ENCODE data around the gene HACL1.

HACL1 gene

DNA sequence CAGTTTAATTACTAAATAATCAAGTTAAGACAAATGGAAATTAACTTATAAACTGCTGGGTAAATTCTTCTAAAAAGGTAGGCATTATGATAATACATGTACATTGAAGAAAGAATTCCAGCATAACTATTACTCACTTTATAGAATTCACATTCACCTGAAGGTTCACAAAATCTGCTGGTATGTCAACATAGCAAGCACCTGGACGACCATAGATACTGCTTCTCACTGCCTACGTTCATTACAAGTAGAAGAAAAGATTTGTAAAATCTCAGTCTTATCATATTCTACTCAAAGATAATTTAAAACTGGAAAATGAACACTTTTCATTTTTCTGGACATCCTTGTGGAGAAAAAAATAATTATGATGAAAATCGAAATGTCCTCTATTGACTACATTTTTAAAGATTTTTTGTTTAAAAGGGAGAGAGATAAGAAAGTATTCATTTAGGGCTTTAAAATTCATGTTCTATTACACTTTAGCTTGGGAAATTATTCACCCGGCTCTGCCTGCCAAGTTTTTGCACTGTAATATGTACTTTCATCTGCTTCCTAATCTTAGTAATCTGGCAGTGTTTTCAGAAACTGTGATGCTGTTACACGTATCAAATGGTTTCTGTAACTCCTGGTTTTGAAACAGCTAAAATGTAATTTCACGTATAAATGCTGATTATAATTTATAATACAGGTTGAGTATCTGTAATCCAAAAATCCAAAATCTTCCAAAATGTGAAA, 16.1 kb downstream of the HACL1 start:
- no peak for TF ChIP-seq RAD21 (IDR thresholded peaks at IDR 0.05; ENCODE audit: low read depth)
- TF ChIP-seq, protein P1, sequence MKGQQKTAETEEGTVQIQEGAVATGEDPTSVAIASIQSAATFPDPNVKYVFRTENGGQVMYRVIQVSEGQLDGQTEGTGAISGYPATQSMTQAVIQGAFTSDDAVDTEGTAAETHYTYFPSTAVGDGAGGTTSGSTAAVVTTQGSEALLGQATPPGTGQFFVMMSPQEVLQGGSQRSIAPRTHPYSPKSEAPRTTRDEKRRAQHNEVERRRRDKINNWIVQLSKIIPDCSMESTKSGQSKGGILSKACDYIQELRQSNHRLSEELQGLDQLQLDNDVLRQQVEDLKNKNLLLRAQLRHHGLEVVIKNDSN (IDR thresholded peaks at IDR 0.05), result no peak
- no peak for TF ChIP-seq CREB1 (IDR thresholded peaks at IDR 0.05; ENCODE audit: low read depth)
- TF ChIP-seq ZBTB7A (IDR thresholded peaks at IDR 0.05; ENCODE audit: low read depth), result no peak
- no peak for TF ChIP-seq TAF1 (IDR thresholded peaks at IDR 0.05; ENCODE audit: low read depth)
- TF ChIP-seq, protein P2, sequence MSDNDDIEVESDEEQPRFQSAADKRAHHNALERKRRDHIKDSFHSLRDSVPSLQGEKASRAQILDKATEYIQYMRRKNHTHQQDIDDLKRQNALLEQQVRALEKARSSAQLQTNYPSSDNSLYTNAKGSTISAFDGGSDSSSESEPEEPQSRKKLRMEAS (IDR thresholded peaks at IDR 0.05), result no peak
- TF ChIP-seq CEBPB (IDR thresholded peaks at IDR 0.05), result no peak
- TF ChIP-seq NFIC (IDR thresholded peaks at IDR 0.05), result no peak
- no peak for TF ChIP-seq TCF12 (IDR thresholded peaks at IDR 0.05; ENCODE audit: low read depth)
- TF ChIP-seq EP300 (IDR thresholded peaks at IDR 0.05; ENCODE audit: borderline replicate concordance), result no peak
- TF ChIP-seq EGR1 (IDR thresholded peaks at IDR 0.05), result no peak
- no peak for TF ChIP-seq REST (IDR thresholded peaks at IDR 0.05; ENCODE audit: low read depth)
- no peak for TF ChIP-seq FOXM1 (IDR thresholded peaks at IDR 0.05; ENCODE audit: borderline replicate concordance, low read depth)
- TF ChIP-seq YY1 (IDR thresholded peaks at IDR 0.05; ENCODE audit: low read depth), result no peak
- TF ChIP-seq TEAD4 (IDR thresholded peaks at IDR 0.05), result no peak

- TF ChIP-seq YY1 (IDR thresholded peaks at IDR 0.05; ENCODE audit: low read depth) (no peak), REST (IDR thresholded peaks at IDR 0.05; ENCODE audit: low read depth) (no peak), NFIC (IDR thresholded peaks at IDR 0.05) (no peak), EGR1 (IDR thresholded peaks at IDR 0.05) (no peak), FOXM1 (IDR thresholded peaks at IDR 0.05; ENCODE audit: borderline replicate concordance, low read depth) (no peak)
Observed at GRCh38 chr3:15581471-15582394, 19.6 kb downstream of the HACL1 start.

GRCh38 chr3:15579051-15579450, 22.3 kb downstream of the HACL1 start:
- TF ChIP-seq REST (IDR thresholded peaks at IDR 0.05; ENCODE audit: low read depth) (no peak), CREB1 (IDR thresholded peaks at IDR 0.05; ENCODE audit: low read depth) (no peak), TEAD4 (IDR thresholded peaks at IDR 0.05) (no peak), YY1 (IDR thresholded peaks at IDR 0.05; ENCODE audit: low read depth) (no peak), EGR1 (IDR thresholded peaks at IDR 0.05) (no peak), TAF1 (IDR thresholded peaks at IDR 0.05; ENCODE audit: low read depth) (no peak), CEBPB (IDR thresholded peaks at IDR 0.05) (no peak), EP300 (IDR thresholded peaks at IDR 0.05; ENCODE audit: borderline replicate concordance) (no peak), FOXM1 (IDR thresholded peaks at IDR 0.05; ENCODE audit: borderline replicate concordance, low read depth) (no peak), TCF12 (IDR thresholded peaks at IDR 0.05; ENCODE audit: low read depth) (no peak), ZBTB7A (IDR thresholded peaks at IDR 0.05; ENCODE audit: low read depth) (no peak), RAD21 (IDR thresholded peaks at IDR 0.05; ENCODE audit: low read depth) (no peak), NFIC (IDR thresholded peaks at IDR 0.05) (no peak)
- TF ChIP-seq, protein P1 (IDR thresholded peaks at IDR 0.05), result no peak
- TF ChIP-seq, protein P2 (IDR thresholded peaks at IDR 0.05), result no peak
